ENCODE data around the gene LGALSL. TPM values are rescaled to one million over a fixed set of nuclear protein-coding genes. Genes with fewer than 3 reads are reported as not detected.

LGALSL gene
- total RNA-seq, 4 donors from 2014 or later: 74.2 to 133 (median 106) TPM

DNA sequence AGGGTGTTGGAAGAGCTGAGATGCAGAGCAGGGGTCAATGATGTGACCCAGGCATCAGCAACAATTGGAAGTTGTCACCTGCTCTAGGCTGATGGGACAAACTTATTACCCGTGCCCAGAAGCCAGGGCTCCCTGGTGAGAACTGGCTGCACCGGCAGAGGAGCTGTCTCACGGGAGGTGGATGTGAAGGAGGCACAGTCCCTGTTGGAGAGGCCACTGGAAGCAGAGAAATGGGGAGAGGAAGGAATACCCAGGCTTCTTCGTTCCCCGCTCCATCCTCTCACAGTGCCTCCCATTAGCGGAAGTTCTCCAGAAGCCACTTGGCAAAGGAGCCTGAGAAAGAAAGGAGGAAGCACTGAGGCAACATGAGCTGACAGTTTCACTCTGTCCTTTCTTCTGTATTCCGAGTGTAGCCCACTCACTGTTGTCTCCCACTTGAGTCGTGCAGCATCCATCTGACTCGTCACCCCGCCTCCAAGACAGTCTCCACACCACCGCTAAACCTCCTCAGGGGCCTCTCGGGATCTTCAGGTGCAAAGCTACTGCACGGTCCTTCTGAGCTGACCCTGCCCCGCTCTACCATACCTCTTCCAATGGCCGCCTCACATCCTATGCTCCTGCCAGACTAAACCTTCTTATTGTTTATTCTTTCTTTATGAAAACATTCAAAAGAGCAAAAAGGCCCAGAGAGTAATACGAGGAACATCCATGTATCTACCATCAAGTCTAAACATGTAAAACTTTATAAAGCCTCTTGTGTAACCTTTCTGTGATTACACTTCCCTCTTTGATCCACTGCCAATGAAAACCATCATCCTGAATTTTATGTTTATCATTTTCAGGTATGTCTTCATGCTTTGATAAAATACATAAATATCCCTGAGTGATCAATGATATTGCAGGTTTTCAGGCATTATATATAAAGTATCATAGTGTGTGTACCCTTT, 51.1 kb downstream of the LGALSL start:
- Histone ChIP-seq H3K4me1 (peaks cover 5% of the 10 kb centered on the region), H3K4me3 (no peak overlapping the region), H3K9me3 (no peaks in the 10 kb centered on the region), H3K27me3 (no peaks in the 10 kb centered on the region), H3K36me3 (no peaks in the 10 kb centered on the region), H3K27ac (no peak overlapping the region)
- 72% methylated on average over 16 of the region's 16 CpGs for WGBS
- TF ChIP-seq POLR2A (IDR thresholded peaks at IDR 0.05) (no peak), POLR2AphosphoS5 (IDR thresholded peaks at IDR 0.05) (no peak), EP300 (IDR thresholded peaks at IDR 0.05) (no peak)
- TF ChIP-seq, protein P1, sequence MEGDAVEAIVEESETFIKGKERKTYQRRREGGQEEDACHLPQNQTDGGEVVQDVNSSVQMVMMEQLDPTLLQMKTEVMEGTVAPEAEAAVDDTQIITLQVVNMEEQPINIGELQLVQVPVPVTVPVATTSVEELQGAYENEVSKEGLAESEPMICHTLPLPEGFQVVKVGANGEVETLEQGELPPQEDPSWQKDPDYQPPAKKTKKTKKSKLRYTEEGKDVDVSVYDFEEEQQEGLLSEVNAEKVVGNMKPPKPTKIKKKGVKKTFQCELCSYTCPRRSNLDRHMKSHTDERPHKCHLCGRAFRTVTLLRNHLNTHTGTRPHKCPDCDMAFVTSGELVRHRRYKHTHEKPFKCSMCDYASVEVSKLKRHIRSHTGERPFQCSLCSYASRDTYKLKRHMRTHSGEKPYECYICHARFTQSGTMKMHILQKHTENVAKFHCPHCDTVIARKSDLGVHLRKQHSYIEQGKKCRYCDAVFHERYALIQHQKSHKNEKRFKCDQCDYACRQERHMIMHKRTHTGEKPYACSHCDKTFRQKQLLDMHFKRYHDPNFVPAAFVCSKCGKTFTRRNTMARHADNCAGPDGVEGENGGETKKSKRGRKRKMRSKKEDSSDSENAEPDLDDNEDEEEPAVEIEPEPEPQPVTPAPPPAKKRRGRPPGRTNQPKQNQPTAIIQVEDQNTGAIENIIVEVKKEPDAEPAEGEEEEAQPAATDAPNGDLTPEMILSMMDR (IDR thresholded peaks at IDR 0.05): no peak
- DNase-seq (ENCODE audit: low spot score in 2 of 2): no peak

DNA sequence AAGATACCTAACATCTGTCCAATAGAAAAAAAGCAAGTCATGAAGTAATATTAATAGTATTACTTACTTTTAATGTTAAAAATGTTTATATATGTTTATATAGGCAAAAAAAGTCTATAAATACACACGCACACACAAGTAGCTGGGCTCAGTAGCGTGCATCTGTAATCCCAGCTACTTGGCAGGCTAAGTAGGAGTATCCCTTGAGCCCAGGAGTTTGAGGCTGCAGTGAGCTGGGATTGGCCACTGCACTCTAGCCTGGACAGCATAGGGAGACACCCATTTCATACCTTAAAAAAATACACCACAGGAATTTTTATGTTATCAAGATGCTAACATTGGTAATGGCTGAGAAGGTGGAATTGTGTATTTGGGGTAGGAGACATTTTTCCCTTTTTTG, 52.7 kb downstream of the LGALSL start:
- Histone ChIP-seq H3K4me3 (no peak overlapping the region), H3K4me1 (peaks cover 5% of the 10 kb centered on the region), H3K27ac (no peak overlapping the region), H3K27me3 (no peaks in the 10 kb centered on the region), H3K9me3 (no peaks in the 10 kb centered on the region), H3K36me3 (no peaks in the 10 kb centered on the region)
- TF ChIP-seq POLR2AphosphoS5 (IDR thresholded peaks at IDR 0.05): no peak
- TF ChIP-seq EP300 (IDR thresholded peaks at IDR 0.05): no peak
- TF ChIP-seq POLR2A (IDR thresholded peaks at IDR 0.05): no peak
- TF ChIP-seq, protein P1 (IDR thresholded peaks at IDR 0.05): no peak
- WGBS: 89% methylated on average over 2 of the region's 2 CpGs
- DNase-seq (ENCODE audit: low spot score in 2 of 2): no peak

Other genes starting within 250 kb of the LGALSL start
- 10 to 100 TPM; 49.1 to 64.3 (median 57.1) TPM for gene AFTPH, start 70.2 kb downstream of the LGALSL start, total RNA-seq
- 10 to 100 TPM; 23.7 to 36.4 (median 30.9) TPM for gene SERTAD2, start 199.8 kb downstream of the LGALSL start, total RNA-seq